ENCODE data around the gene RUNDC3A.
A peak's percentile ranks its signal among the peaks of the same experiment; 100 is the strongest.

RUNDC3A gene

DNA sequence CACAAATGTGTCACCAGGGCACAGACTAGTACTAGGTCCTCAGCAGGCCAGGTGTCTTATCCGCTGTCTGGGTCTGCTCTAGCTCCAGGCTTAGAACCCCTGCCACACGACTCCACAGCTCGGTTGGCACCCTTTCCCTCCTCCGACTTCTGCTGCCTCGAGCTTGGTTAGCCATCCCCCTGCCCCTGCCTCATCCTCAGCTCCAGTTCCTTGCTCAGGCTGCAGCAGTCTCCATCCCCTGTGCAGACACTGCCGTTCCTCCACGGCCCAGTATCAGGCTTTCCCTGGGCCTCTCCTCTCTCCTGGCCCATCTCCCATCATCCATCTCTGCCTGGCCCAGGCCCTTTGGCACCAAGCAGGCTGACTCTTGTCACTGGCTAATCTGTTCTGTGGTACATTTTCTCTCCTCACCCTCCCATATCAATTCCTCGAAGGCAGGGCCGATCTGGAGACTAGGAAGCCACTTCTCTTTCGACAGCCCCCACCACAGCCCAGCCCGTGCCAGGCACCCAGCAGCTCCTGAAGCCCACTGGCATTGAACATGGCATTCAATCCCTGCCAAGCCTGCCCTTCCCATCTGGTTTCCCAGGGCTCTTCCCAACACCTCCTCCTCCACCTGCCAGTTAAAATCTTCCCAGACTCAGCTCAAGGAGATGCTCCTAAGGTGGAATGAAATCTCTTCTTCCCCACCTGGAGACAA lies 35.3 kb downstream of the RUNDC3A start:
- Histone ChIP-seq H3K4ac (ENCODE audit: low read depth, low read length) (no peak overlapping the region), H3K4me3 (ENCODE audit: low read depth, low read length) (no peak overlapping the region), H3K9me3 (ENCODE audit: insufficient read depth, low read depth, low read length) (peaks cover 1% of the 10 kb centered on the region), H2BK120ac (ENCODE audit: insufficient read depth, low read length, poor library complexity) (no peak overlapping the region), H2AK5ac (ENCODE audit: low read length) (no peak overlapping the region), H2AFZ (ENCODE audit: insufficient read depth, low read length, poor library complexity) (no peak overlapping the region), H2BK5ac (ENCODE audit: low read depth, low read length, poor library complexity) (no peak overlapping the region), H3K27ac (ENCODE audit: low read depth, low read length) (no peak overlapping the region), H3K4me2 (ENCODE audit: low read length) (no peak overlapping the region), H3K79me1 (ENCODE audit: low read length) (peaks cover 3% of the 10 kb centered on the region), H3K18ac (ENCODE audit: low read length) (no peak overlapping the region), H2BK12ac (ENCODE audit: low read length) (peak overlapping the region; percentile 10), H3K9ac (ENCODE audit: low read length) (peak overlapping the region; percentile 2), H3K36me3 (ENCODE audit: control insufficient read depth in 1 of 2, insufficient read depth in 2 of 2, low read length in 2 of 2) (peaks cover 0 to 3% of the 10 kb centered on the region in 2 experiments), H4K12ac (ENCODE audit: low read depth, low read length) (peak overlapping the region; percentile 11), H4K91ac (ENCODE audit: low read depth, low read length) (no peak overlapping the region), H3K27me3 (ENCODE audit: insufficient read depth, low read length) (no peaks in the 10 kb centered on the region), H3K79me2 (ENCODE audit: control insufficient read depth, insufficient read depth, low read length, poor library complexity) (no peaks in the 10 kb centered on the region), H3K4me1 (ENCODE audit: control insufficient read depth in 1 of 2, insufficient read depth in 2 of 2, low read length in 2 of 2) (peaks cover 3 to 7% of the 10 kb centered on the region in 2 experiments), H4K8ac (ENCODE audit: low read depth, low read length) (peak overlapping the region; percentile 14), H3K23ac (ENCODE audit: low read length) (no peak overlapping the region), H3K14ac (ENCODE audit: low read length) (no peak overlapping the region)
- WGBS (ENCODE audit: extremely low coverage, insufficient coverage, insufficient read length), result no CpG with 5 or more reads among the region's 11 CpGs
- no peak for DNase-seq

DNA sequence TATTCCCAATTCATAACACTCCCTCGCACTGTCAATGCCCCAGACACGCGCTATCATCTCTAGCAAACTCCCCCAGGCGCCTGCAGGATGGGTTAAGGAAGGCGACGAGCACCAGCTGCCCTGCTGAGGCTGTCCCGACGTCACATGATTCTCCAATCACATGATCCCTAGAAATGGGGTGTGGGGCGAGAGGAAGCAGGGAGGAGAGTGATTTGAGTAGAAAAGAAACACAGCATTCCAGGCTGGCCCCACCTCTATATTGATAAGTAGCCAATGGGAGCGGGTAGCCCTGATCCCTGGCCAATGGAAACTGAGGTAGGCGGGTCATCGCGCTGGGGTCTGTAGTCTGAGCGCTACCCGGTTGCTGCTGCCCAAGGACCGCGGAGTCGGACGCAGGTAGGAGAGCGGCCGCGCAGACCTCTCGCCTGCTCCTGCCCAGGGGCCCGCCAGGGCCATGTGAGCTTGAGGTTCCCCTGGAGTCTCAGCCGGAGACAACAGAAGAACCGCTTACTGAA lies 36.6 kb downstream of the RUNDC3A start, which contains the start of gene GRN:
Gene GRN (plus strand): TSS at position 364 of the 515 bp plus-strand sequence. CDS start 3,863 bp downstream, outside the sequence.
- Histone ChIP-seq H3K4ac (ENCODE audit: low read depth, low read length) (peak within 1 kb of the TSS; percentile 59), H3K27ac (ENCODE audit: low read depth, low read length) (peak within 1 kb of the TSS; percentile 20), H2BK120ac (ENCODE audit: insufficient read depth, low read length, poor library complexity) (peak within 1 kb of the TSS; percentile 43), H3K79me1 (ENCODE audit: low read length) (peaks cover 3% of the 10 kb centered on the region), H3K27me3 (ENCODE audit: insufficient read depth, low read length) (no peaks in the 10 kb centered on the region), H2BK5ac (ENCODE audit: low read depth, low read length, poor library complexity) (no peak within 1 kb of the TSS), H2AFZ (ENCODE audit: insufficient read depth, low read length, poor library complexity) (peak within 1 kb of the TSS; percentile 62), H3K9ac (ENCODE audit: low read length) (peak within 1 kb of the TSS; percentile 82), H3K79me2 (ENCODE audit: control insufficient read depth, insufficient read depth, low read length, poor library complexity) (no peaks in the 10 kb centered on the region), H4K8ac (ENCODE audit: low read depth, low read length) (peak within 1 kb of the TSS; percentile 79), H3K14ac (ENCODE audit: low read length) (peak within 1 kb of the TSS; percentile 74), H4K12ac (ENCODE audit: low read depth, low read length) (peak within 1 kb of the TSS; percentile 34), H3K4me1 (ENCODE audit: control insufficient read depth in 1 of 2, insufficient read depth in 2 of 2, low read length in 2 of 2) (peaks cover 3 to 7% of the 10 kb centered on the region in 2 experiments), H3K36me3 (ENCODE audit: control insufficient read depth in 1 of 2, insufficient read depth in 2 of 2, low read length in 2 of 2) (peaks cover 11 to 15% of the 10 kb centered on the region in 2 experiments), H3K18ac (ENCODE audit: low read length) (peak within 1 kb of the TSS; percentile 71), H2AK5ac (ENCODE audit: low read length) (peak within 1 kb of the TSS; percentile 17), H3K4me3 (ENCODE audit: low read depth, low read length) (peak within 1 kb of the TSS; percentile 74), H4K91ac (ENCODE audit: low read depth, low read length) (peak within 1 kb of the TSS; percentile 63), H3K23ac (ENCODE audit: low read length) (no peak within 1 kb of the TSS), H3K4me2 (ENCODE audit: low read length) (peak within 1 kb of the TSS; percentile 97), H3K9me3 (ENCODE audit: insufficient read depth, low read depth, low read length) (peaks cover 1% of the 10 kb centered on the region), H2BK12ac (ENCODE audit: low read length) (no peak within 1 kb of the TSS)
- peak; percentile 97 to 99 for DNase-seq
- WGBS (ENCODE audit: extremely low coverage, insufficient coverage, insufficient read length), result no CpG with 5 or more reads among the region's 26 CpGs

DNA sequence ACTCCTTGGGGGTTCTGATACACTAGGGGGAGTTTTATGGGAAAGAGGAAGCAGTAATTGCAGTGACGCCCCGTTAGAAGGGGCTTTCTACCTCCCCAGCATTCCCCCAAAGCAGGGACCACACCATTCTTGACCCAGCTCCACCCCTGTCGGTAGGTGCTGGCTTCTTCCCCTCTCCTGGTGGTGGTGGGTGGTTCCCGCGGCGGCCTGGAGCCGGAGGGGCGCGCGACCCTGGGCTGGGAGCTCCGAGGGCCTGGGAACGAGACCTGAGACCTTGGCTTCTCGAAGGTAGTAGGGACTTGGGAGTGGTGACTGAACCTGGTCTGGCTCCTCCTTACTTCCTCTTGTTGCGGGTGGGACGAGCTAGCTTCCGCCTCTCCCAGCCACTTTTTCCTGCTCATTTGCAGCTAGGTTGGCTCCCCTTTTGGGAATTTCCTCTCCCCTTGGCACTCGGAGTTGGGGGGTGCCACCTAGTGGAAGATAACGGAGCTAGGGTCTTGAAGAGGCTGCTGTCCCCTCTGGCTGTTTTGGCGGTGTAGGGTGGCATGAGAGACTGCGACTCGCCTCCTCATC lies 37.1 kb downstream of the RUNDC3A start:
- Histone ChIP-seq H3K4me3 (ENCODE audit: low read depth, low read length) (peak overlapping the region; percentile 74), H3K18ac (ENCODE audit: low read length) (peak overlapping the region; percentile 71), H2BK120ac (ENCODE audit: insufficient read depth, low read length, poor library complexity) (peak overlapping the region; percentile 43), H3K9ac (ENCODE audit: low read length) (peak overlapping the region; percentile 82), H2BK12ac (ENCODE audit: low read length) (no peak overlapping the region), H3K79me2 (ENCODE audit: control insufficient read depth, insufficient read depth, low read length, poor library complexity) (no peaks in the 10 kb centered on the region), H2BK5ac (ENCODE audit: low read depth, low read length, poor library complexity) (no peak overlapping the region), H3K23ac (ENCODE audit: low read length) (no peak overlapping the region), H3K36me3 (ENCODE audit: control insufficient read depth in 1 of 2, insufficient read depth in 2 of 2, low read length in 2 of 2) (peaks cover 13 to 17% of the 10 kb centered on the region in 2 experiments), H2AFZ (ENCODE audit: insufficient read depth, low read length, poor library complexity) (peak overlapping the region; percentile 62), H4K91ac (ENCODE audit: low read depth, low read length) (peak overlapping the region; percentile 63), H4K12ac (ENCODE audit: low read depth, low read length) (peak overlapping the region; percentile 34), H4K8ac (ENCODE audit: low read depth, low read length) (peak overlapping the region; percentile 79), H3K79me1 (ENCODE audit: low read length) (peaks cover 3% of the 10 kb centered on the region), H3K4ac (ENCODE audit: low read depth, low read length) (peak overlapping the region; percentile 59), H3K14ac (ENCODE audit: low read length) (peak overlapping the region; percentile 74), H3K27ac (ENCODE audit: low read depth, low read length) (peak overlapping the region; percentile 20), H3K9me3 (ENCODE audit: insufficient read depth, low read depth, low read length) (peaks cover 1% of the 10 kb centered on the region), H3K4me1 (ENCODE audit: control insufficient read depth in 1 of 2, insufficient read depth in 2 of 2, low read length in 2 of 2) (peaks cover 3 to 7% of the 10 kb centered on the region in 2 experiments), H2AK5ac (ENCODE audit: low read length) (peak overlapping the region; percentile 17), H3K27me3 (ENCODE audit: insufficient read depth, low read length) (no peaks in the 10 kb centered on the region), H3K4me2 (ENCODE audit: low read length) (peak overlapping the region; percentile 97)
- WGBS (ENCODE audit: extremely low coverage, insufficient coverage, insufficient read length), result no CpG with 5 or more reads among the region's 21 CpGs
- DNase-seq, result peak; percentile 18 to 47

DNA sequence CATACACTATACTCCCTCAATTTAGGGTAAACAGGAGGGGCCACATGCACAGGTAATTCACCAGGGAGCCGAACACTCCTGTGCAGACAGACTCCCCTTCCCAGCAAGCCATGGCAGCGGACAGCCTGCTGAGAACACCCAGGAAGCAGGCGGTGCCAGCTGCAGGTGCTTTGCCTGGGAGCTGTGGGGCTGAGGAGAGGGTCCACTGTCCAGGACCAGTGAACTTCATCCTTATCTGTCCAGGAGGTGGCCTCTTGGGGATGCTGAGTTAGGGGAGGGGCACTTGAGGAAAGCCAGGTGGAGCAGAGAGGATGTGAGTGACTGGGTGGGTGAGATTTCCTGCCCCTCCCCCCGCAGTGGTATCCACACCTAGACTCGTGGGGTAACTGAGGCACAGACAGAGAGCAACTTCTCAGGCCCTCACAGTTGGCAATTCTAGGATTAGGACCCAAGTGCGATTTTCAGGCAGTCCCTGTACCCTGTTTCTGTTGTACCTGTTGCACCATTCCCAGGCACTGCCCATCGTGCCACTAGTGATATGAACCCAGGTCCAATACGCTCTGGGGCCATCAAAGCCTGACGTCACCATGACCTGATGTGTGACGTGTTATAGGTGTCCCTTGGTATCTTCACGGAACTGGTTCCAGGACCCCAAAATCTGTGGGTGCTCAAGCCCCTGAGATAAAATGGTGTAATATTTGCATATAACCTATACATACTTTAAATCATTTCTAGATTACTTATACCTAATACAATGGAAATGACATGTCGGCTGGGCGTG lies 37.9 kb downstream of the RUNDC3A start:
- Histone ChIP-seq H3K23ac (ENCODE audit: low read length) (no peak overlapping the region), H3K18ac (ENCODE audit: low read length) (no peak overlapping the region), H3K79me2 (ENCODE audit: control insufficient read depth, insufficient read depth, low read length, poor library complexity) (no peaks in the 10 kb centered on the region), H2BK12ac (ENCODE audit: low read length) (no peak overlapping the region), H4K12ac (ENCODE audit: low read depth, low read length) (no peak overlapping the region), H2BK120ac (ENCODE audit: insufficient read depth, low read length, poor library complexity) (no peak overlapping the region), H4K91ac (ENCODE audit: low read depth, low read length) (no peak overlapping the region), H3K14ac (ENCODE audit: low read length) (no peak overlapping the region), H3K4me1 (ENCODE audit: control insufficient read depth in 1 of 2, insufficient read depth in 2 of 2, low read length in 2 of 2) (peaks cover 3 to 7% of the 10 kb centered on the region in 2 experiments), H3K36me3 (ENCODE audit: control insufficient read depth in 1 of 2, insufficient read depth in 2 of 2, low read length in 2 of 2) (peaks cover 19 to 23% of the 10 kb centered on the region in 2 experiments), H3K9me3 (ENCODE audit: insufficient read depth, low read depth, low read length) (no peaks in the 10 kb centered on the region), H3K9ac (ENCODE audit: low read length) (no peak overlapping the region), H2AFZ (ENCODE audit: insufficient read depth, low read length, poor library complexity) (no peak overlapping the region), H3K79me1 (ENCODE audit: low read length) (peaks cover 3% of the 10 kb centered on the region), H4K8ac (ENCODE audit: low read depth, low read length) (no peak overlapping the region), H3K27me3 (ENCODE audit: insufficient read depth, low read length) (no peaks in the 10 kb centered on the region), H2BK5ac (ENCODE audit: low read depth, low read length, poor library complexity) (no peak overlapping the region), H3K4me3 (ENCODE audit: low read depth, low read length) (peak overlapping the region; percentile 74), H3K4me2 (ENCODE audit: low read length) (peak overlapping the region; percentile 97), H2AK5ac (ENCODE audit: low read length) (no peak overlapping the region), H3K4ac (ENCODE audit: low read depth, low read length) (no peak overlapping the region), H3K27ac (ENCODE audit: low read depth, low read length) (no peak overlapping the region)
- no peak for DNase-seq
- no CpG with 5 or more reads among the region's 13 CpGs for WGBS (ENCODE audit: extremely low coverage, insufficient coverage, insufficient read length)
